GM19463 (cell line): ENCODE data around the gene ZNF438.
"Not testable (repeated sequence)": the region's sequence is repeated elsewhere in the genome, so short reads cannot be mapped to it uniquely, and the experiment has no call there.

Experiments used
- ATAC-seq: cut with Tn5 transposase; IDR thresholded peaks from one replicate; pipeline ENCODE4 v1.9.1; 2021; ENCODE audit warnings: mild to moderate bottlenecking, moderate library complexity; ENCODE audit not compliant: unreplicated experiment

Gene ZNF438

DNA sequence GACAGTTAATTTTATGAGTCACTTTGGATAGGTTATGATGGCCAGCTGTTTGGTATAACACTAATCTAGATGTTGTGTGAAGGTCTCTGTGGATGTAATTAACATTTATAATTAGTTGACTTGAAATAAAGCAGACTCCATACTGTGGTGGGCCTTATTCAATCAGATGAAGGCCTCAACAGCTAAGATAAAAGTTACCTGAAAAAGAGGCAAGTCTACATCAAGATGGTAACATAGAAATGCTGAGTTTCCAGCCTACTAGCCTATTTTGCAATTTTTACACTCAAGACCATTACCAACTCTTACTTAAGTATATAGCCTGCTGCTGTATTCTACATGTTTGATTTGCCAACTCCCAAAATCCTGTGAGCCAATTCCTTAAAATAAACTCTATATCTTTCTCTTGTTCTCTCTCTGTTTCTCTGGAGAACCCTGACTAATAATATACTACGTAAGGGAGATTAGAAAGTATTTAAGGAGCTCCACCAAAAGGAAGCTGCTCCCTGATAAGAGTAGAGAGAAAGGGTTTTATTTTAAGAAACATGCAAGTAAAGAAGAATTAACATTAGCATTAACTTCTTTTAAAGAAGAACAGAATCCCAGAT lies 42.7 kb downstream of the ZNF438 start:
- no peak for ATAC-seq

DNA sequence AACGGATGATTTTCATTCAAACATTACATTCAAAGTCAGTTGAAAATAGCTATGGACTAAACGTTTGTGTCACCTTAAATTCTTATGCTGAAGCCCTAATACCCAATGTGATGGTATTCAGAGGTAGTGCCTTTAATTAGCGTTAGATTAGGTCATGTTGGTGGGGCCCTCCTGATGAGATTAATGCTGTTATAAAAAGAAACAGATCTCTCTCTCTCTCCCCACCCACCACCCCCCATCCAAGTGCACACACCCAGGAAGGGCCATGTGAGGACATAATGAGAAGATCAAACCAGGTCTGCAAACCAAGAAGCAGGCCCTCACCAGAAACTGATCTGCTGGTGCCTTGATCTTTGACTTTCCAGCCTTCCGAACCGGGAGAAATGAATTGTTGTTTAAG lies 44.2 kb downstream of the ZNF438 start:
- ATAC-seq: no peak

DNA sequence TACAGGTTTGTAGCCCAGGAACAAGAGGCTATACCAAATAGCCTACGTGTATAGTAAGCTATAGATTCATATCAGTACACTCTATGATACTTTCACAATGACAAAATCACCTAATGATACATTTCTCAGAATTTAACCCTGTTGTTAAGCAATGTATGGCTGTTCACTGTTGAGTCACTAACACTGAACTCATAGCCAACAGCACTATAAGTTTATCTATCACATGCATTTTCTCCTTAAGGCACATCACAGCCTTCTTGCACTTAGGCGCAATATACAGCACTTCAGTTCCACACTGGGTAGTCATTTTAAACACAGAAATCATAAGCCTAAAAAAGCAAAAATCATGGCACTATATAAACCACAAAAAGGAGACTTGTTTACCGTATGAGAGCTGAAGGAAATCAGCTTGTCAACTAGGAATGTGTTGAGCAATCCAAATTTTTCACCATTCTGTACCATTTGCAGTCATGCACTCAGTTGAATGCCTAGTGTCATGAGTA lies 45.6 kb downstream of the ZNF438 start:
- no peak for ATAC-seq

DNA sequence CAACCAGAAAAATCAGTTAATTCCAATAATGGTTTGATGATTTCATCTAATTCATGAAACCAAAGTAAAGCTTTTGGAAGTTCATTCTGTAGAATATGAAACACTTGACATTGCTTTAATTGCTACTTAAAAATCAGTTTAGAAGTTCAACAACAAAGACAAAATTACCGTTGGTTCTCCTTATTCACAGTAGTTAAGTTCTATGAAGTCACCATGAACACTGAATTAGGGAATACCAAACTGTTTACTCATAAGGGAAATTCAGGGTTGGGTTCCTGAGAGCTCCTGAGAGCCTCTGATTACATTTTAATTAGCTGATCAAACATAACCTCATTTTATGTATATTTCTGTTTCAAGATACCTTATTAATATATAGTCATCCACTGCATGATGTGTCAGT lies 46.2 kb downstream of the ZNF438 start:
- no peak for ATAC-seq

DNA sequence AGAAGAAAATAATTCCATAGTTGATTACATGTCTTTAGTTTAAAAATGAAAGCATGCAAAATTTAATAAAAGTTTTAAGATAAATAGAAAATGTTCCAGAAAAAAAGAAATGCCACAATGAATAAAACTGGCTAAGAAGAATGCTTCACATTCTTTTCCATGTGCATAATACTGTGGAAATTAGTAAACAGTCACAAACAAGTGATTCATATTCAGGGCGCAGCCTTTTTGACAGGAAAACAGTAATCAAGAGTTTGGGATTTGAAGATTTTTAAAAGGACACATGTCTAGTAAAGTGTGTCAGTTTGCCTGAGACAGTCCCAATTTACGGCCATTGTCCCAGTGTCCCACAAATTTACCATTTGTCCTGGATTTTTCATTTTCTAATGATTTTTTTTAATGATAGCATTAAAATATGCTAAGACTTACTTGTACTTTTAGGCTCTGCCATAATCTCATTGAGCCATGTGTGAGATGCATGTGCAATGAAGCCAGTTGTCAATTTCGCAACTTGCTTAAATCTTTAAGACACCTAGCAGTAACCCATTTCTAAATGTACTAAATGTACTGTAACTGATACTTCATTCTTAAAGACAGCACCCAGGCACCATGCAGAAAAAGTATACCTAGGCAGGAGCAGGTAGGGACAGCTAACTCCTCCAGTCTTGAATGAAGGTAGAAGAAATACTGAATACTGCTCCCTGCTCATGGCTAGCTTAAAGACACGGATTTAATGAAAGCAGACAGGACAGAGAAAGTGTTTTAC lies 46.9 kb downstream of the ZNF438 start:
- no peak for ATAC-seq

DNA sequence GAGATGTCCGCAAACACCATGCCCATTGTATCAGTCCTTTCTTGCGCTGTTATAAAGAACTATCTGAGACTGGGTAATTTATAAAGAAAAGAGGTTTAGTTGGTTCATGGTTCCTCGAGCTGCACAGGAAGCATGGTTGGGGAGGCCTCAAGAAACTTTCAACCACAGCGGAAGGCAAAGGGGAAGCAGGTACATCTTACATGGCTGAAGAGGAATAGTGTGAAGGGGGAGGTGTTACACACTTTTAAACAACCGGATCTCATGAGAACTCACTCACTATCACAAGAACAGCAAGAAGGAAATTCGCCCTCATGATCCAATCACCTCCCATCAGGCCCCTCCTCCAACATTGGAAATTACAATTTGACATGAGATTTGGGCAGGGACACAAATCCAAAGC lies 48.5 kb downstream of the ZNF438 start:
- not testable (repeated sequence) for ATAC-seq

DNA sequence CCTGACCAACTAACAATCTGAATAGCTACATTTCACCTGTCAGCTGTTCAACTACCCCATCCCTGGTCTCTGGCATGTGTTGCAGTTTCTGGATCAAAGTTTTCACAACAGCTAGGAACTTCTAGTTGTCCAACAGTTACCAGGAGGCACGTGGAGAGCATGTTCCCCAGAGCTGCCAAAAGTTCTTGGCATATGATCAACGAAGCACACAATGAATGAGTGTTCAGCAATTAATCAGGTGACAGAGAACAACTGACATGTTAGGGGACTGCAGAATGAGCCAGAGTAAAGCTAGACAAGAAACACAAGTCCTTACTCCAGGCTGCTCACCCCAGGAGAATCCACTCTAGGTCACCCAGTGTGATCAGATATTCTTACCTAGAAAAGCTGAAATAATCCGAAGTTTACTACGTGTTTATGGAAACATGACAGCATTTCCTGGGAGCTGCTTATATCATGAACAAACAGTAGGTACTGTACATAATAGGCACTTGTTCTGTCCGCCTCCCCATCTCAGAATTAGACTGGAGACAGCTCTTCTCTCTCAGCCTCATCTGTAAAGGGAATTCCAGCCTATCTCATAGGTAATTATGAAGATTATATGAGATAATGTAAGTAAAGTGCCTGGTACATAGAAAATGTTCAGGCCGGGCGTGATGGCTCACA lies 50.6 kb downstream of the ZNF438 start:
- no peak for ATAC-seq

DNA sequence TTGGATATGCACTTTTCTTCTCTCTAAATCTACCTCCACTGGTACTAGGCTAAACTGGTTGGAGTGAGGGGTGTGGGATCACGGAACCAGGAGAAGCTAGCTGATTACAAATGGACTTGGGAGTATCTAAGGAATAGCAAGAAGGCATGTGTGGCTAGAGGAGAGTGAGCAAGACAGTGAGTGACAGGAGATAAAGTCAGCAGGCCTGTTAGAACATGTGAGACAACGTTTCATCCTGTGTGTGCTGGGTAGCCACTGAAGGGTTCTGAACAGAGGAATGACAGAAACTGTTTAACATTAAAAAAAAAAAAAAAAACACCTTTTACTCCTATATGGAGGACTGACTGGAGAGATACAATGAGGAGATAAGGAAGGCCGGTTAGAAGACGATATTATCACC lies 51.7 kb downstream of the ZNF438 start:
- no peak for ATAC-seq

DNA sequence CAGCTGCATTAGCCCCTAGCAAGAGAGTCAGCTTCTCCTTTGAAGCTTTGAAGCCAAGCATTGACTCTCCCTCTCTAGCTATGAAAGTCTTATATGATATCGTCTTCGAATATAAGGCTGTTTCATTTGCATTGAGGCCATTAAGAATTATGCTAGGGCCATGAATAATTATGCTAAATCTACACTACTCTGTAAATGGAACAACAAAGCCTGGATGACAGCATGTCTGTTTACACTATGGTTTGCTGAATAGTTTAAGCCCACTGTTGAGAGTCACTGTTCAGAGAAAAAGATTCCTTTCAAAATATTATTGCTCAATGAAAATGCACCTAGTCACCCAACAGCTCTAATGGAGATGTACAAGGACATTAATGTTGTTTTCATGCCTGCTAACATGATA lies 52.8 kb downstream of the ZNF438 start:
- no peak for ATAC-seq

DNA sequence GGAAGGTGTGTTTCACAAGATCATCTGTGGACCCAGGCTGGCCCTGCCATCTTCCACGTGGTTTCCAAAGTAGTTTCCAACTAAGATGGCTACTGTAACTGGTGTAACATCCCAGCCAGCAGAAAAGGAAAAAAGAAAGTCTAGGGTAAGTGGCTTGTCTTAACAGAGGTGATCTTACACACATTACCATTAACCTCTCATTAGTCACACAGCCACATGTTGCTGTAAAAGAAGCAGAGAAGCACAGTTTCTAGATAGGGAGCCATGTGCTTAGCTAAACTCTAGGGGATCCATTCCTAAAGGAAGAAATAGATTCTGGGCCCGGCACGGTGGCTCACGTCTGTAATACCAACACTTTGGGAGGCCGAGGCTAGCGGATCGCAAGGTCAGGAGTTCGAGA lies 54.3 kb downstream of the ZNF438 start:
- no peak for ATAC-seq

DNA sequence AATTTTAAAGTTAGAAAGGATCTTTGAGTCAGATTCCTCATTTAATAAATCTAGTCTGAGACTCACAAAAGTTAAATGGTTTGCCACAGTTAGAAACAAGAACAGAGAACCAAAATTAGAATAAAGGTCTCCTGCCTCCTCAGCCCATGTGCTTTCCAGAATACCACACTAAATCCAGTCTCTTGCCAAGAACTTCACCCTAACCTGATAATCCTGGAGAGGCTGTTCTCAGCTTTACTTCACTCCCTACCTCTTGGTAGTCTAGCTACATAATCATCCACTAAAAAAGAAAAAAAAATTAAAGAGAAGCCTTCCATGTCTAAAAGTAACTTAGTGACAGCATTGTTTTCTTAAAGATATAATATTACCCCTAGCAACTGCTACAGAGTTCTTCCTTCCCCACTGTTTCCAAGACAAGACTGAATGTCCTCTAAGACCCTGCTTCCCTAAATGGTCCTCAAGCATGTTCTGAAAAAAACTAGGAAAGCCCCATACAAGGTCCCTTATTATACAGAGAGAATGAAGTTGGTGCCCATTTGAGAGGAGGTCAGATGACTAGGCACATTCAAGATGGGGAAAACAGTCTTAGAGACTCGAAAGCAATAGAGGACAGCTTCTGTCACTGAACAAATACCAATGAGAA lies 56.8 kb downstream of the ZNF438 start:
- no peak for ATAC-seq

DNA sequence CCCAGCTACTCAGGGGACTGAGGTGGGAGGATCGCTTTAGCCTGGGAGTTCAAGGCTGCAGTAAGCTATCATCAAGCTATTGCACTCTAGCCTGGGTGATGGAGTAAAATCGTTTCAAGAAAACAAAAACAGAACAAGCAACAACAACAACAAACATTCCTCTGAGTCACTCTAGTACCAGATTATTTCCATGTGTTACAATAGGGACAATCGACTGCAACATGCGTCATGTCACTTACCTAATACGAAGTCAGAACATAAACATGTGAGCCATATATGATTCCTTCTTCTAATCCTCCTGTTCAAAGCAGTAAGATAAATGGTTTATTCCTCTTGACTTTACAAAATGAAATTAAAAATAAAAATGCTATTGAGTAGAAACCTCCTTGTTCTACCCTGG lies 57.3 kb downstream of the ZNF438 start:
- ATAC-seq: no peak

DNA sequence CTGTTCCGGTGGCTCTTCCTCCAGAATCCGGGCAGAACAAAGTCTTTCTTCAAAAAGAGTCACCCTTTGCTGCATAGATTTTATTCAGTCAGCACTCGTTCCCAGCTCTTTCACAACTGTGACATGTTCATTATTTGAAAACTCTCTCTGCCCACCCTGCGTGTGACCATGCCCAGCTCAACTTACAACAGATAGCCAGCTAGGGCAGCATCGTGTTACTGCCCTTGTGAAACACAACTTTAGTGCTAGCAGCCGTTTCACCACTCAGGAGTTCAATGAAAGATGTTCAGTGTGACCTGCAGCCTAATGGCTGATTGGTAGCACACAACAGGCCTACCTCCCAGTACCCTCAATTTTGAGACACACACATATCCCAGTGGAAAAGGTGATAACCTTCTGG lies 57.9 kb downstream of the ZNF438 start:
- no peak for ATAC-seq

DNA sequence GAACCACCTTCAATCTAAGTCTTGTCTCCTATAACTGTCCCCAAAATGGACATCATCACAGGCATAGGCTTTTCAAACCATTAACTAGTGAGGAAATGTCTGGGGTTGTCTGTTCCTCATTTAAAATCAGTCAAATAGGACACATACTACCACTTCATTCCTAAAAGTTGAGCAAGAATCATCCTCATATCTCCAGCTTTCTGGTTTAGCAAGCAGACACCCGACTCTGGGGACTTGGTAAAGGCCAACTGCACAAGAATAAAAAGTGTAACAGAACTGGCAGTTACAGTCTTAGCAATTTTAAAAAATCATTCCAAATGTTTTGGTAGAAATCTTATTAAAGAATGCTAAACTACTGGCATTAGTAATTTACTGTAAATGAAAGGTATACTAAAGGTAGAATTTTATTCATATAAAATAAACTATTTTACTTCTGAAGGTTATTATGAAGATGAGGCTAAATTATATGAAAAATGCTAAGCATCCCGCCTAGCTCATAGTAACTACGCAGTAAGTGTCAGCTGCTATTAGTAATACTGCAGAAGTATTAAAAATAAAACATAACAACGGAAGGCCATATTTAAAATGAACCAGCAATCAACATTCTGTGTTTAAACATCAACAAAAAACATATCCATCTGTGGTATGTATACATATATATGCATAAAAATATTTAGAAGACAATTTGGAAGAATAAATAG lies 60.8 kb downstream of the ZNF438 start:
- ATAC-seq: no peak

DNA sequence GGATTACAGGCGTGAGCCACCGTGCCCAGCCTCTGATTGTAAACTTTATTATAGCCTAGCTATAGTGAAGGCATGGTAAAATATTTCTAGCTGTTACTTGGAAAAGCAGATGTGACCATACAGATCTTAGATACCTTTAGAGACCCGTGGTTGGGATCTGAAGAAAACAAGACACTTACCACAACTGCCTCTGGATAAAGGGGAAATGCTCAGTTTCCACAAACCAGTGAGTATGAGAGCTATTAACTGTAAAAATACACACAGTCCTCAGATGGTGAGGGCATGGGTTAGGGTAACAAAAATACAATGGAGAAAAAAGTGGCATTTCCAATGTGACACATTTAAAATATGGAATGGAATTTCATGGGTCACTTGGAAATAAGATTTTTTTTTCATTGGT lies 63.0 kb downstream of the ZNF438 start:
- ATAC-seq: no peak

DNA sequence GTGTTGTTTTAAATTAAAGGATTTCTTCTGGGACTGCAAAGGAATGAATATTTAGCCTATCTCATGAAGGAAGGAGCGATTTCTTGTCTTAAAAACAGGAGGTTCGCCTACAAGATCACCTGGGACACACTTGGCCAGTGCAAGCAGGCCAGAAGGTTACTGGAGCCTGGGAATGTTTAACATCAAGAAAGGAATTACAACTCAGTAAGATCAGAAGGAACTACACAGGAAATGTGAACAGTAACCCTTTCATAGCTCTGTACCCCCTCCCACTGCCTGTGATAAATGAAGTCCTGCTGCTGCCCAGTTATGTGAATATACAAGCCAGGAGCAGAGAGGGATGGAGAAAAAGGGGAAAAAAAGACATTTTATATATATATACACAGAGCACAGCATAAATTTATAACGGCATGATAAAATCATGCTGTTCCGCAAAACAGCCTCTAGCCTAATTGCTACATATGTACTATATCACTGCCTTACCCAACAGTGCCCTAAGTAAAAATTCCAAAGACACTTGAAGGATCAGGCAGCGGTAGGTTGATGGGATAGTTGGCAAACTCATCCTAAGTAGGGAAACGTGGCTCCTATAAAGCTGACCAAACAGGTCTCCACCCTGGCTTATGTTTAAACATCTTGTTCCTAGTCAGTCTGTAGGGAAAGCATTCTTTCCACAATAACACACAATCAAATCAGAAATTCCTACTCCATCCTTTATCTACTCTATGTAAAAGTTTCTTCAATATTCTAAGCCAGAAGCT lies 63.8 kb downstream of the ZNF438 start:
- ATAC-seq: no peak

DNA sequence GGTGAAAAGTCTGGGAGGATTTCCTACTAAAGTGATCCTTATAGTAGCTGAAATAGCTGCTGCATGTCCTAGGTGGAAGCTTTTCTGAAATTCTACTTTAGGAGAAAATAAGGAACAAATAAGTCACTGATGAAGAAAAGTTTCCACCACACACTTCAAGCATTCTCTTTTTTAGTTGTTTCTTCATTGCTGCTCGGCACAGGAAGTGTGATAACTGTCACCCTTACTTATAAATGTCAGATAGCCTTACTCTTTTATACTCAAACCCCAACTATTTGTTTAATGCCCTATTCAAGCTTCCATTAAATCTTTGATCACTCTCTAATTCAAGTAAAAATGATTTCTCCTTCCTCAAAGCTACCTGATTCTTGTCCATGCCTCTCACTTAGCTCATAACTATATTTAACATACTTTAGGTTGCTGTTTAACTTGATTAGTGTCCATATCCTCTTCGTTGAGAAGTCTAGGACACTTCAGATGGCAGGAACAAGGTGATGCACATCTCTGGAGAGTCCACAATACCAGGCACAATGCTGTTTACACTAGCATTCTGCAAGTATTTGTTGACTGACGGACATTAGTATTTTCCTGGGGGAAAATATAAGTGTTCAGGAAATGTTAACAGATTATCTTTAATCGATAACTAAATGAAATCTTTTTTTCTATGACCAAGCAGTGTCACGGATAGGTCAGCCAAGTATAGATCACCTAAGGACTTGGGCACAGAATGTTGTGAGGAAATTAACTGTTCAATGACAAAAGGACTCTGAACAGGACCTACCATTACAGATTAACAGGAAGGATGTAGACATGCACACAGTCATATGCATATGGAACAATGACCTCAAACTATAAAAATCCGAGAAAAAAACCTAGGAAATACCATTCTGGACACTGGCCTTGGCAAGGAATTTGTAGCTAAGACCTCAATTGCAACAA lies 67.4 kb downstream of the ZNF438 start:
- ATAC-seq: no peak

DNA sequence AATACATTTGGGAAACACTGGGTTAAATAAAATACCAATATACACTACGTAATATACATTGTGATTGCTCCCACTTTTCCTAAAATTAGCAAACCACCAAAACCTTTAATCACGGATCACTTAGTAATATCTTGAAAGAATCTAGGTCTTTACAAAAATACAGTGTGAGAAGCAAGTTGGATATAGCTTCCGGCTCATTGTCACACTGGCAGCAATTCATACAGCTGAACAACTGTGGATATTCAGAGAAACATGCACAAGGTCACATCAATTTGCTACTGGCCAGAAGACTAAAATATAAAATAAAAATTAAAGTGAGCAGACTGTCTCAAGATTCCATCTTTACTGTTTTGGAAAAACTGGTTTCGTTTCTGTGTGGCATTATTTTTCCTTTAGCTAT lies 69.1 kb downstream of the ZNF438 start:
- ATAC-seq: no peak

DNA sequence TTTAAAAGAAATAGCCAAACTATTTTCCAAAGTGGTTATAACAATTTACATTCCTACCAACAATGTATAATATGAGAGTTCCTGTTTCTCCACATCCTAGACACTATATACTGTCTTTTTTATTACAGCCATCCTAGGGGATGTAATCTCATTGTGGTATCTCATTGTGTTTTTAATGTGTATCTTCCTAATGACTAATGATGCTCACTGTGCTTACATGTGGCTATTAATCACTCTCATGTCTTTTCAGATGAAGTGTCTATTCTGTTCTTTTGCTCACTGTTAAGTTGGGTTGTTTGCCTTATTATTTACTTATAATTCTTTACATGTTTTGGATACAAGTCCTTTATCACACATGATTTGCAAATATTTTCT lies 71.8 kb downstream of the ZNF438 start:
- no peak for ATAC-seq
